ENCODE results near the gene DOCK8.

Gene DOCK8

DNA sequence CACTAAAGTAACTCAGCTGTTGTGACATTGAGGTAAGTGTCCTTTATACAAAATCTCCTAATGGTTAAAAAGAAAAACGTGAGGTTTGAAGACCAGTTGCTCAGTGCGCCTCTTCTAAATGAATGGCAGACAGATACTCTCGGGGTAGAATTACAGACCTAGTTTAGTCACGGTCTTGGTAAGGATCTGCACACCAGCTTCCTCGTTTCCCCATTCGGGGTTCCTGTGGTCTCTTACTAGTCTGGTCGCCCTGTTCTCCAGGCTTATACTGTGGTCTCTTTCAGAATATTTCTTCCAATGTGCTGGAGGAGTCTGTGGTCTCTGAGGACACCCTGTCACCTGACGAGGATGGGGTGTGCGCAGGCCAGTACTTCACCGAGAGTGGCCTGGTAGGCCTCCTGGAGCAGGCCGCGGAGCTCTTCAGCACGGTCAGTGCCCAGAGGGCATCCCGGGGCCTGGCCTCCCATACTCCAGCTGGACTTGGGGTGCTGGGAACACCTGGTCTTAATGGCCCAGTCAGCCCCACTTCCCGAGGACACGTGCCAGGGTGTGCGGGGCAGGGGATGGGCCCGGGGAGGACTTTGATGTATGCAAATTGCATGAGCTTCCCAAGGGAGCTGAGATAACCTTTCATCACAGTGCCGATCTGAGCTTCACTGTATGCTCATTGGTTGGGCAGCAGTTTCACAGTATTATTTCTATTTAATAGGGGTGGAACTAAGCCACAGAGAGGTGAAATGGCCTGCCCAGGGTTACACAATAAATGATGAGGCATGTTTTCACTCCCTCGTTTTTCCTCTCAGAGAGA, 224.5 kb downstream of the DOCK8 start:
- no peak for DNase-seq
- in situ Hi-C loops (cut with MboI; ENCODE audit: low pct_unique_long_range_greater_than_20kb, low sequenced_read_pairs): no loop called here

DNA sequence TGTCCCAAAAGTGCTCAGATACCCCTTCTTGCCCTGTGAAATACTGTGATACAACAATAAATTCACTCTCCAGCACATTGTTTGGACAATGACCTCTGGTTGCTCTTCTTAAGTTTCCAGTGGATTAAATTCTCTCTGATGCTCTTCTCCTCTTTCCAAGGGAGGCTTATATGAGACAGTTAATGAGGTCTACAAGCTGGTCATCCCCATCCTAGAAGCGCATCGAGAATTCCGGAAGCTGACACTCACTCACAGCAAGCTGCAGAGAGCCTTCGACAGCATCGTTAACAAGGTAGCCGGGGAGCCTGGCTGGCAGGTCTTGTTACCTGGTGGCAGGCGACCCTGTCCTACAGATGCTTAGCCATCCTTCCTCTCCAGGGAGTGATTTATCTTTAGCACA, 226.5 kb downstream of the DOCK8 start:
- in situ Hi-C loops (cut with MboI; ENCODE audit: low pct_unique_long_range_greater_than_20kb, low sequenced_read_pairs): no loop called here
- DNase-seq: no peak

- in situ Hi-C loops (cut with MboI; ENCODE audit: low pct_unique_long_range_greater_than_20kb, low sequenced_read_pairs): no loop called here
- DNase-seq: no peak
Measured at GRCh38 chr9:444528-444927, 229.9 kb downstream of the DOCK8 start.

DNA sequence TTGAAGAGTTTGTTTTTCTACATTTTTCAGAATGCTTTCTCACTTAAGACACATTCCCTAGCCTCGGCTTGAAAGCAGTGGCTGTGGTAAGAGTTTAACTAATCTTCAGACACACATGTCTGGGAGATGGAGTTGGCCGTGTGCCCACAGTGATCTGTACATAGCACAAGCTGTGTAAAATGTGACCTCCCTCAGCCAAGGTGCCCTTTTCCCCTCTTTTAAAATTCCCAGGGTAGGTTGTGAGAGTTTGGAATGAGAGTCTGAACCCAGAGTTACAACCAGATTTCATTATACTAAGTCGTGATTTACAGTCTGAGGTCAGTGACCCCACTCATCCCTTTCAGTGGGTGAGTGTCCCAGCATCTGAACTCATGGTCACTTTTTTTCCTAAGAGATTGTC, 230.4 kb downstream of the DOCK8 start:
- in situ Hi-C loops (cut with MboI; ENCODE audit: low pct_unique_long_range_greater_than_20kb, low sequenced_read_pairs): no loop called here
- no peak for DNase-seq

GRCh38 chr9:446074-446699, 231.5 kb downstream of the DOCK8 start:
- in situ Hi-C loops (cut with MboI; ENCODE audit: low pct_unique_long_range_greater_than_20kb, low sequenced_read_pairs): no loop called here

DNA sequence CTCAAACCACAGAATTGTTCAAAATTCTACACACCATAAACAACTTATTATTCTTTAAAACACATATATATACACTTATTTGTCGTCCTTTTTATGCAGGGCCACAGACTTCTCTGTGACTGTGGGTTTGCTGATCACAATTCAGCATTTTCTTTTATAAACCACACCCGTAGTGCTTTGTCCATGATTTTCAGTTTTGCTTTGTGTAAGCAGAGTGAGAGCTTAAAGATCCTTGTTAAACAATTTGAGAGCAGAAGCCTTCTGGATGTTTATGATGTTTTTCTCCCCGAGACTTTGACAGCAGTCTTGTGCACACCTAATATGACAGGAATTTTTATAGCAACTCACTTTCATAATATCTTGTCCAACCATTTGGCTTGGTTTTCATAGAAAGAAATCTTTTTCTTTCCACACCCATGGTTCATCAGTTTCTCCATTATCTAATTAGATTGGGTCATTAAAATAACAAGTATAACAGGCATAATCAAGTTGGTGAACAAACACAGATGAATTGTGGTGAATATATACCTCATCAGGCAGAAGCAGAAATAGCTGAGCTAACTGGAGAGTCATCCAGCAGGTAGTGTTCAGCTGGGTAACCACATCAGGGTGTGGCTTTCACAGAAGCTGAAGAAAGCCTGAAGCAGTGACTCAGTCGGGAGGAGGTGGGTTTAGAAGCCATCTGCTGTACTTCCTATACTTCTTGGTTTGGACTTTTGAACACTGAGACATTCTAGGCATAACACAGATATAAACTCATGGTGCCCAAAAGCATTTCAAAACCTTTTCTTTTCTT, 232.8 kb downstream of the DOCK8 start:
- in situ Hi-C loops (cut with MboI; ENCODE audit: low pct_unique_long_range_greater_than_20kb, low sequenced_read_pairs): no loop called here
- no peak for DNase-seq

More at GRCh38 chr9:446074-446699, 231.5 kb downstream of the DOCK8 start:
- no peak for DNase-seq

DNA sequence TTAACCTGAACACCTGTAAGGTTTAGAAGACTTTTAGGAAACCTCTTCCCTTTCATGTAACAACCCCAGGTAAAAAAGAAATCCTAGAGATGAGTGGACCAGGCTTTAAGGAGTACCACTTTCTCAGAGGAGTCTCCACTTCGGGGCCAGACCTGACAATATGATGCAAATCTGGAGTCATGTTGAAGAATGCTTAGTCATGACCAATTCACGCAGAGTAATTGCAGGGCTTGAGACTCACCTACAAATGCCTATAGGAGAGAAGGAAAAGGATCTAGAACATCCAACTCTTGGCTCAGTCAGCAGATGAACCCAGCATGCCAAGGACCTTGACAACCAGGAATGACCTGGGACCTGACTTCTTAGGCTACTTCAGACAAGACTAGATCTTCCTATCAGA, 235.4 kb downstream of the DOCK8 start:
- no peak for DNase-seq
- in situ Hi-C loops (cut with MboI; ENCODE audit: low pct_unique_long_range_greater_than_20kb, low sequenced_read_pairs): no loop called here

DNA sequence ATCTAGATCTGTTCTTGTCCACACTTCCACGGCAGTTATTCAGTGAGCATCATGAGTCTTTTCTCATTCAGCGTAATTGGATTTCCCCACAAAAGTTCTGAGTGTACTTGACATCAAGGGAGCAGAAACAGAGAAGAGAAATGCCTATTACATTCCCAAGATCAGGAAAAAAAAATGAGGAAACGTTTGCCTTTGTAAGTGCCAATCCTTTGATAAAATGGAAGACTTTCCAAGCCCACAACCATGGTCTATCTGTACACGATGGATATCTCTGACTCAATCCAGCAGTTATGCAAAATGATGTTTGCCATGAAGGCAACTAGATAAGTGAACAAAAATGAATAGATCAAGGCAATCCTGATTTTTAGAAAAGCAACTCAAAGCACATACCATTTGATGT, 235.9 kb downstream of the DOCK8 start:
- in situ Hi-C loops (cut with MboI; ENCODE audit: low pct_unique_long_range_greater_than_20kb, low sequenced_read_pairs): no loop called here
- no peak for DNase-seq

- no peak for DNase-seq
- in situ Hi-C loops (cut with MboI; ENCODE audit: low pct_unique_long_range_greater_than_20kb, low sequenced_read_pairs): no loop called here
Measured at GRCh38 chr9:453832-454231, 239.2 kb downstream of the DOCK8 start.

- in situ Hi-C loops (cut with MboI; ENCODE audit: low pct_unique_long_range_greater_than_20kb, low sequenced_read_pairs): no loop called here
- DNase-seq: no peak
Measured at GRCh38 chr9:456365-456764, 241.7 kb downstream of the DOCK8 start.

DNA sequence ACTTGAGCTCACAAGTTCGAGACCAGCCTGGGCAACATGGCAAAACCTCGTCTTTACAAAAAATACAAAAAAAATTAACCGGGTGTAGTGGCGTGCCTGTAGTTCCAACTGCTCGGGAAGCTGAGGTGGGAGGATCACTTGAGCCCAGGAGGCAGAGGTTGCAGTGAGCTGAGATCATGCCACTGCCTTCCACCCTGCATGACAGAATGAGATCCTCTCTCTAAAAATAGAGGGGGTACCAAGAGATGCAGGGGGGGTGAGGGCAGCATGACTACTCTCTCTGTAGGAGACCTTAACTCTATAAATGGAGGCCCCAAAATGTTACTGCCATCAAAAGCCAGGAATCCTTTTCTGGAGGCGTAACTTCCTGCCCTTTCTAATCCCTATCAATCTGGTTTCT, 243.9 kb downstream of the DOCK8 start:
- in situ Hi-C loops (cut with MboI; ENCODE audit: low pct_unique_long_range_greater_than_20kb, low sequenced_read_pairs): no loop called here
- DNase-seq: no peak

- in situ Hi-C loops (cut with MboI; ENCODE audit: low pct_unique_long_range_greater_than_20kb, low sequenced_read_pairs): no loop called here
- no peak for DNase-seq
Measured at GRCh38 chr9:459491-460444, 245.1 kb downstream of the DOCK8 start.

GRCh38 chr9:462121-462520, 247.5 kb downstream of the DOCK8 start:
- in situ Hi-C loops (cut with MboI; ENCODE audit: low pct_unique_long_range_greater_than_20kb, low sequenced_read_pairs): no loop called here
- DNase-seq: no peak

DNA sequence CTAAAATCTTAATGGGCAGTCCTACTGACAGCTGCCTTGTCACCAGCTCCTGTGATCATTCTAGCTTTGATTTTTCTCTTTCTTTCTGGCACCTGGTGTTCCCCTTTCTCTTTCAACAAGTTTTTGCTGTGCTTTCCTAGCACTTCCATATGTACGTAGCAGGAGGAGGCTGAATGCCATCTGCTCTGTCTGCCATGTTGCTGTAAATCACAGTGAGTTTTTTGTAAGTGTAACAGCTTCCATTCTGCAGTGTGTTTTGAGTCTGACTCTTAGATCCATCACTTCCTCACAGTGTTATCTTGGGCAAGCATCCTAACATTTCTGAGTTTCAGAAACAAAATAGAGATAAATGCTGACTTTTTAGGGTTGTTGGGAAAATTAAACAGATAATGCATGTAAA, 247.9 kb downstream of the DOCK8 start:
- DNase-seq: no peak
- in situ Hi-C loops (cut with MboI; ENCODE audit: low pct_unique_long_range_greater_than_20kb, low sequenced_read_pairs): no loop called here

GRCh38 chr9:463455-464171, 248.9 kb downstream of the DOCK8 start:
- in situ Hi-C loops (cut with MboI; ENCODE audit: low pct_unique_long_range_greater_than_20kb, low sequenced_read_pairs): no loop called here
- no peak for DNase-seq

GRCh38 chr9:466747-467146, 252.1 kb downstream of the DOCK8 start:
- in situ Hi-C loops (cut with MboI; ENCODE audit: low pct_unique_long_range_greater_than_20kb, low sequenced_read_pairs): no loop called here
- no peak for DNase-seq

DNA sequence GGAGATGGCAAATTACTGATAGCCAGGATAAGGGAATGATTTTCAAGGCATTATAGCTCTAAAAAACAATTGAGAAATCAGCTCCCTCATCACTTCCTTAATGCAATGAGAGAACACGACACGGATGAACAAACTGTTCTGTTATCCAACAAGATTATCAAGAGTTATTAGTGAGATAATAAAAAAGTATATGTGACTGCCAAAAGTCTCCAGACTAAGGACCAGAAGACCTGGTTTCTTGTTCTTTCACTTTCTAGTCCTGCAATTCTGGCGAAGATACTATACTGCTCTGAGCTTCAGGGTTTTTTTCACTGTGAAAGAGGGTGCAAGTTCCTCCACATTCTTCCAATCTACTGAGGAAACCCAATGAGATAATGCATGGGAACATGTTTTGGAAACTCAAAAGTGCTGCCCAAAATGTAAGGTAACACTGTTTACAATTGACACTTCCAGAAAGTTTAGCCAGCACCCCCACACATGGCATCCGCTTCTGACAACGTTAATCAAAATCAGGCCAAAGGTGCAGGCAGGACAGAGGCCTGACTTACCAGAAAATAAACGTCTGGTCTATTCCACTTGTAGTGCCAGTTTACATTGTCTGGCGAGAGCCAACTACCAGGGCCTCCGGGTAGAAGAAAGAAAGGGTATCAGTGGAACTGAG, 254.2 kb downstream of the DOCK8 start:
- DNase-seq: no peak
- in situ Hi-C loops (cut with MboI; ENCODE audit: low pct_unique_long_range_greater_than_20kb, low sequenced_read_pairs): no loop called here
